ENCODE measurements around the gene RAB31.

Gene RAB31

GRCh38 chr18:9757827-9758621 is 49.9 kb downstream of the RAB31 start:
- H3K27ac ChIP-seq: no peak overlapping the region
- H3K4me3 ChIP-seq: no peak overlapping the region
- no peak for TF ChIP-seq EZH2 (IDR thresholded peaks at IDR 0.05)
- no peak for TF ChIP-seq FOXP2 (optimal IDR thresholded peaks at IDR 0.05; ENCODE audit: control extremely low read depth, extremely low read length, insufficient read depth)
- TF ChIP-seq POLR2AphosphoS5 (IDR thresholded peaks at IDR 0.05; ENCODE audit: borderline replicate concordance, low read depth, low read length): no peak
- H3K9me3 ChIP-seq (ENCODE audit: low read depth, low read length): no peaks in the 10 kb centered on the region
- no peak for DNase-seq (ENCODE audit: low read depth, low spot score)
- no peaks in the 10 kb centered on the region for H3K36me3 ChIP-seq (ENCODE audit: insufficient read depth, low read length)
- H3K9ac ChIP-seq (ENCODE audit: insufficient read length): no peak overlapping the region

- Histone ChIP-seq H3K9ac (ENCODE audit: insufficient read length) (no peak overlapping the region), H3K27ac (no peak overlapping the region), H3K9me3 (ENCODE audit: low read depth, low read length) (no peaks in the 10 kb centered on the region), H3K36me3 (ENCODE audit: insufficient read depth, low read length) (no peaks in the 10 kb centered on the region), H3K4me3 (no peak overlapping the region)
- no peak for TF ChIP-seq EZH2 (IDR thresholded peaks at IDR 0.05)
- no peak for TF ChIP-seq POLR2AphosphoS5 (IDR thresholded peaks at IDR 0.05; ENCODE audit: borderline replicate concordance, low read depth, low read length)
- TF ChIP-seq FOXP2 (optimal IDR thresholded peaks at IDR 0.05; ENCODE audit: control extremely low read depth, extremely low read length, insufficient read depth): no peak
- DNase-seq (ENCODE audit: low read depth, low spot score): no peak
These were observed 50.5 kb downstream of the RAB31 start for GRCh38 chr18:9758624-9759075.

GRCh38 chr18:9760641-9761040 is 52.5 kb downstream of the RAB31 start:
- no peaks in the 10 kb centered on the region for H3K9me3 ChIP-seq (ENCODE audit: low read depth, low read length)
- no peak for DNase-seq (ENCODE audit: low read depth, low spot score)
- H3K9ac ChIP-seq (ENCODE audit: insufficient read length): no peak overlapping the region
- no peaks in the 10 kb centered on the region for H3K36me3 ChIP-seq (ENCODE audit: insufficient read depth, low read length)
- no peak overlapping the region for H3K27ac ChIP-seq
- H3K4me3 ChIP-seq: no peak overlapping the region
- TF ChIP-seq FOXP2 (optimal IDR thresholded peaks at IDR 0.05; ENCODE audit: control extremely low read depth, extremely low read length, insufficient read depth) (no peak), EZH2 (IDR thresholded peaks at IDR 0.05) (no peak), POLR2AphosphoS5 (IDR thresholded peaks at IDR 0.05; ENCODE audit: borderline replicate concordance, low read depth, low read length) (no peak)

- no peak overlapping the region for H3K4me3 ChIP-seq
- no peak overlapping the region for H3K9ac ChIP-seq (ENCODE audit: insufficient read length)
- H3K9me3 ChIP-seq (ENCODE audit: low read depth, low read length): no peaks in the 10 kb centered on the region
- no peak for DNase-seq (ENCODE audit: low read depth, low spot score)
- H3K36me3 ChIP-seq (ENCODE audit: insufficient read depth, low read length): no peaks in the 10 kb centered on the region
- H3K27ac ChIP-seq: no peak overlapping the region
- TF ChIP-seq POLR2AphosphoS5 (IDR thresholded peaks at IDR 0.05; ENCODE audit: borderline replicate concordance, low read depth, low read length): no peak
- TF ChIP-seq FOXP2 (optimal IDR thresholded peaks at IDR 0.05; ENCODE audit: control extremely low read depth, extremely low read length, insufficient read depth): no peak
- no peak for TF ChIP-seq EZH2 (IDR thresholded peaks at IDR 0.05)
These were observed 54.4 kb downstream of the RAB31 start for GRCh38 chr18:9762526-9762925.

- Histone ChIP-seq H3K4me3 (no peak overlapping the region), H3K9me3 (ENCODE audit: low read depth, low read length) (no peaks in the 10 kb centered on the region), H3K9ac (ENCODE audit: insufficient read length) (no peak overlapping the region), H3K27ac (no peak overlapping the region), H3K36me3 (ENCODE audit: insufficient read depth, low read length) (no peaks in the 10 kb centered on the region)
- TF ChIP-seq EZH2 (IDR thresholded peaks at IDR 0.05) (no peak), POLR2AphosphoS5 (IDR thresholded peaks at IDR 0.05; ENCODE audit: borderline replicate concordance, low read depth, low read length) (no peak), FOXP2 (optimal IDR thresholded peaks at IDR 0.05; ENCODE audit: control extremely low read depth, extremely low read length, insufficient read depth) (no peak)
- DNase-seq (ENCODE audit: low read depth, low spot score): no peak
These were observed 55.1 kb downstream of the RAB31 start for GRCh38 chr18:9763157-9763556.

GRCh38 chr18:9764011-9764481 is 55.9 kb downstream of the RAB31 start:
- H3K4me3 ChIP-seq: no peak overlapping the region
- no peak overlapping the region for H3K27ac ChIP-seq
- no peak overlapping the region for H3K9ac ChIP-seq (ENCODE audit: insufficient read length)
- no peaks in the 10 kb centered on the region for H3K9me3 ChIP-seq (ENCODE audit: low read depth, low read length)
- no peak for TF ChIP-seq POLR2AphosphoS5 (IDR thresholded peaks at IDR 0.05; ENCODE audit: borderline replicate concordance, low read depth, low read length)
- no peak for TF ChIP-seq FOXP2 (optimal IDR thresholded peaks at IDR 0.05; ENCODE audit: control extremely low read depth, extremely low read length, insufficient read depth)
- TF ChIP-seq EZH2 (IDR thresholded peaks at IDR 0.05): no peak
- no peak for DNase-seq (ENCODE audit: low read depth, low spot score)
- no peaks in the 10 kb centered on the region for H3K36me3 ChIP-seq (ENCODE audit: insufficient read depth, low read length)

- Histone ChIP-seq H3K27ac (no peak overlapping the region), H3K9ac (ENCODE audit: insufficient read length) (no peak overlapping the region), H3K4me3 (no peak overlapping the region), H3K36me3 (ENCODE audit: insufficient read depth, low read length) (no peaks in the 10 kb centered on the region), H3K9me3 (ENCODE audit: low read depth, low read length) (no peaks in the 10 kb centered on the region)
- DNase-seq (ENCODE audit: low read depth, low spot score): no peak
- TF ChIP-seq POLR2AphosphoS5 (IDR thresholded peaks at IDR 0.05; ENCODE audit: borderline replicate concordance, low read depth, low read length) (no peak), EZH2 (IDR thresholded peaks at IDR 0.05) (no peak), FOXP2 (optimal IDR thresholded peaks at IDR 0.05; ENCODE audit: control extremely low read depth, extremely low read length, insufficient read depth) (no peak)
These were observed 57.4 kb downstream of the RAB31 start for GRCh38 chr18:9765501-9765900.

GRCh38 chr18:9766076-9766481 is 58.0 kb downstream of the RAB31 start:
- no peaks in the 10 kb centered on the region for H3K9me3 ChIP-seq (ENCODE audit: low read depth, low read length)
- TF ChIP-seq EZH2 (IDR thresholded peaks at IDR 0.05) (no peak), FOXP2 (optimal IDR thresholded peaks at IDR 0.05; ENCODE audit: control extremely low read depth, extremely low read length, insufficient read depth) (no peak), POLR2AphosphoS5 (IDR thresholded peaks at IDR 0.05; ENCODE audit: borderline replicate concordance, low read depth, low read length) (no peak)
- H3K9ac ChIP-seq (ENCODE audit: insufficient read length): no peak overlapping the region
- H3K4me3 ChIP-seq: no peak overlapping the region
- H3K36me3 ChIP-seq (ENCODE audit: insufficient read depth, low read length): no peaks in the 10 kb centered on the region
- H3K27ac ChIP-seq: no peak overlapping the region
- DNase-seq (ENCODE audit: low read depth, low spot score): no peak
